HFFc6 (cell line): ENCODE measurements around the gene LTBR. TPM values are rescaled to one million over a fixed set of nuclear protein-coding genes. Genes with fewer than 3 reads are reported as not detected.

Experiments
- DNase-seq: peaks from one replicate; pipeline ENCODE4 v3.0.0-alpha.2; 2018
- H3K27ac Mint-ChIP-seq: 2 replicates; pipeline ENCODE4 v1.8.0; 2020; ENCODE audit warnings: mild to moderate bottlenecking, mixed read lengths
- H3K27me3 Mint-ChIP-seq: 2 replicates; pipeline ENCODE4 v1.8.0; 2021; ENCODE audit warnings: mild to moderate bottlenecking, moderate library complexity, mixed read lengths; ENCODE audit not compliant: insufficient read depth
- H3K36me3 Mint-ChIP-seq: 2 replicates; pipeline ENCODE4 v1.8.0; 2021; ENCODE audit warnings: low read depth, mixed read lengths
- H3K4me1 Mint-ChIP-seq: 2 replicates; pipeline ENCODE4 v1.8.0; 2020; ENCODE audit warnings: low read depth, mixed read lengths
- H3K4me3 Mint-ChIP-seq: 2 replicates; pipeline ENCODE4 v1.8.0; 2020; ENCODE audit warnings: mild to moderate bottlenecking, moderate library complexity, mixed read lengths
- H3K9me3 Mint-ChIP-seq: 2 replicates; pipeline ENCODE4 v1.8.0; 2020; ENCODE audit warnings: mild to moderate bottlenecking, mixed read lengths
- long read RNA-seq: library from polyadenylated mRNA; unstranded; transcript quantifications from one replicate; pipeline ENCODE4 v2.0.0, GENCODE V29; 2019
- total RNA-seq, 6 experiments: library from RNA; stranded (reverse); fragmentation: NEBNext Ultra II Directional; extraction: Animal tissue kit (Norgen Biotek cat#: 25700); gene quantifications; 2 replicates in 1 of 6; 3 replicates in 5 of 6; pipeline ENCODE4 v1.2.3, GENCODE V29; 2021
- TF ChIP-seq, protein P1 (sequence below): fragments of 200-600 bp; sonication (generic); IDR thresholded peaks from 2 replicates; pipeline ENCODE4 v1.5.0; 2021; ENCODE audit warnings: antibody characterized with exemption, mild to moderate bottlenecking

LTBR gene
- 100 to 1,000 TPM in 3 of 6 experiments, 10 to 100 TPM in 3; 91.5 to 124 (median 106) TPM for total RNA-seq
- long read RNA-seq, transcript LTBR-201 (10 exons, 2,260 nt): major isoform, 93 of 150 reads
- long read RNA-seq, partial matches to known transcripts: 23 of 150 reads
- long read RNA-seq, other reads (novel, unspliced or antisense): 32 of 150 reads

DNA sequence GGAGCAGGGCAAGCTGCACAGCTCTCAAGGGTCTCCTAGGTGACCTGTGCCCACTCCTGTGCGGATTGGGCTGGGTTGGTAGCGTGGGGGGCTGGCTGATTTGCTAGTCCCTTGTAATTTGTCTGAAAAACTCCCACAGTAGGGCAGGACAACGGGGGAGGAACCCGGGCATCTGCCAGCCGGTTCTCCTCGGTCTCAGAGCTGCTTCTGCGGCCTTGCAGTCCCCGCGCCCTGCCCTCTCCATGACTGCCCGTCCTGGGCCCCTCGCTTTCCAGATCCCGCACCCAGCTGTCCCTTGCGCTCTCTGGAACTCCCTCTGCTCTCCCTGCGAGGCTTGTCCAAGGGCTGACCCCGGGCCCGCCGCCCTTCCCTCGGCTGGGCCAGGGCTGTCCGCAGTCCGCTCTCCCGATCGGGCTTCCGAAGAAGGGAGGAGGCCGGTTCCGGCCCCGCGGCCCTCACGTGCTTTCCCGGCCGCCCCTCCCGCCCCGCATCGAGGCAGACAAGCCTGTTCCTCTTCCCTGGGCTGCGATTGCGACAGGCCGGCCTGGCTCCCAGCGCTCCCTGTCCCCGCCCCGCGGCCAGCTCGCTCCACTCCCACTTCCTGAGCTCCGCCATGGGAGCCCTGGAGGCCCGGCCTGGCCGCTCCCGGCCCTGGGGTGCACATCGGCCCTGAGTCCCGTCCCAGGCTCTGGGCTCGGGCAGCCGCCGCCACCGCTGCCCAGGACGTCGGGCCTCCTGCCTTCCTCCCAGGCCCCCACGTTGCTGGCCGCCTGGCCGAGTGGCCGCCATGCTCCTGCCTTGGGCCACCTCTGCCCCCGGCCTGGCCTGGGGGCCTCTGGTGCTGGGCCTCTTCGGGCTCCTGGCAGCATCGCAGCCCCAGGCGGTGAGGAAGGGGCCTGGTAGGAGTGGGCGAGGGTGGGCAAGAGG lies at the start of gene LTBR:
Gene LTBR (plus strand): TSS at position 591 of the 927 bp plus-strand sequence. CDS start 197 bp downstream, at position 788.
- Mint-ChIP-seq H3K9me3 (no peaks in the 10 kb centered on the region), H3K4me1 (peaks cover 35% of the 10 kb centered on the region), H3K36me3 (peaks cover 29% of the 10 kb centered on the region), H3K27ac (peak within 1 kb of the TSS; percentile 89), H3K4me3 (peak within 1 kb of the TSS; percentile 91), H3K27me3 (no peaks in the 10 kb centered on the region; the same call in 1 of the 2 replicates)
- DNase-seq: peak; percentile 90
- TF ChIP-seq, protein P1, sequence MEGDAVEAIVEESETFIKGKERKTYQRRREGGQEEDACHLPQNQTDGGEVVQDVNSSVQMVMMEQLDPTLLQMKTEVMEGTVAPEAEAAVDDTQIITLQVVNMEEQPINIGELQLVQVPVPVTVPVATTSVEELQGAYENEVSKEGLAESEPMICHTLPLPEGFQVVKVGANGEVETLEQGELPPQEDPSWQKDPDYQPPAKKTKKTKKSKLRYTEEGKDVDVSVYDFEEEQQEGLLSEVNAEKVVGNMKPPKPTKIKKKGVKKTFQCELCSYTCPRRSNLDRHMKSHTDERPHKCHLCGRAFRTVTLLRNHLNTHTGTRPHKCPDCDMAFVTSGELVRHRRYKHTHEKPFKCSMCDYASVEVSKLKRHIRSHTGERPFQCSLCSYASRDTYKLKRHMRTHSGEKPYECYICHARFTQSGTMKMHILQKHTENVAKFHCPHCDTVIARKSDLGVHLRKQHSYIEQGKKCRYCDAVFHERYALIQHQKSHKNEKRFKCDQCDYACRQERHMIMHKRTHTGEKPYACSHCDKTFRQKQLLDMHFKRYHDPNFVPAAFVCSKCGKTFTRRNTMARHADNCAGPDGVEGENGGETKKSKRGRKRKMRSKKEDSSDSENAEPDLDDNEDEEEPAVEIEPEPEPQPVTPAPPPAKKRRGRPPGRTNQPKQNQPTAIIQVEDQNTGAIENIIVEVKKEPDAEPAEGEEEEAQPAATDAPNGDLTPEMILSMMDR: peak; percentile 21; the same call in 1 of the 2 replicates

DNA sequence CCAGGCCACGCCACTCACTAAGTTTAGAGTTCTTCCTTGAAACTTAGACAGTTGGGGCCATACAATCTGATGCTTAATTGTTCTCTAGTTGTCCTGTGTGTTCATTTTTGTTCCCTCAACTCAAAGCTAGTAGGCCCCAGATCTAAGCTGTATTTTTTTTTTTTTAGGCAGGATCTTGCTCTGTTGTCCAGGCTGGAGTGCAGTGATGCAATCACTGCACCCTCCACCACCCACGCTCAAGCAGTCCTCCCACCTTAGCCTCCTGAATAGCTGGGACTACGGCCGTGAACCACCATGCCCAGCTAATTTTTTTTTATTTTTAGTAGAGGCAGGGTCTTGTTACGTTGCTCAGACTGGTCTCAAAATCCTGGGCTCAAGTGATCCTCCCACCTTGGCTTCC lies 49.6 kb upstream of the LTBR start:
- TF ChIP-seq, protein P1: no peak
- H3K27ac Mint-ChIP-seq: no peak overlapping the region
- no peak for DNase-seq
- H3K4me3 Mint-ChIP-seq: no peak overlapping the region; the same call in 1 of the 2 replicates
- H3K27me3 Mint-ChIP-seq: no peaks in the 10 kb centered on the region; the same call in none of the 2 replicates
- H3K9me3 Mint-ChIP-seq: no peaks in the 10 kb centered on the region
- H3K36me3 Mint-ChIP-seq: peaks cover 32% of the 10 kb centered on the region
- peaks cover 57% of the 10 kb centered on the region for H3K4me1 Mint-ChIP-seq

DNA sequence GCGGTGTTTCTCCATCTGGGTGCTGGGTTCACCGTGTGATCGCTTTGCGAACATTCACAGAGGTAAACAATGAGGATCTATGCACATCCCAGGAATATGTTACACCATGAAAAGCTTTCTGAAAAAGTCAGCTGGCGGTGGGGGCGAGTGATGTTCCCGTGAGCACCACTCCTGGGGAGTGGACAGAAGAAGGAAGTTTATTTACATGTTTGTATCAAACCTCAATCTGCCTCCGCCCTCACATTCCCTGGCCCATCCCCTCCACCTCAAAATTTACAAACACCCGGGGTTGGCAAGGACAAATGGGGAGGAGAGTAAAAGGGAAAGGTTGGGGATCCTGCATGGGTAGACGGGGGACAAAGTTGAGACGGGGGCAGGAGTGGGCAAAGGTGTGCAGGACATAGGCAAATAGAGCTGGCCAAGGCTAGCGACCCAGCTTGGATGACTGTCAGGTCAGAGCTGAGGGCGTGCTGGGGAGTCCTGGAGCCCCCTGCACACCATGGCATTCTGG lies 49.0 kb upstream of the LTBR start:
- H3K4me1 Mint-ChIP-seq: peaks cover 57% of the 10 kb centered on the region
- H3K4me3 Mint-ChIP-seq: no peak overlapping the region
- DNase-seq: no peak
- no peak overlapping the region for H3K27ac Mint-ChIP-seq
- no peaks in the 10 kb centered on the region; the same call in none of the 2 replicates for H3K27me3 Mint-ChIP-seq
- H3K9me3 Mint-ChIP-seq: no peaks in the 10 kb centered on the region
- peaks cover 32% of the 10 kb centered on the region for H3K36me3 Mint-ChIP-seq
- TF ChIP-seq, protein P1: no peak

DNA sequence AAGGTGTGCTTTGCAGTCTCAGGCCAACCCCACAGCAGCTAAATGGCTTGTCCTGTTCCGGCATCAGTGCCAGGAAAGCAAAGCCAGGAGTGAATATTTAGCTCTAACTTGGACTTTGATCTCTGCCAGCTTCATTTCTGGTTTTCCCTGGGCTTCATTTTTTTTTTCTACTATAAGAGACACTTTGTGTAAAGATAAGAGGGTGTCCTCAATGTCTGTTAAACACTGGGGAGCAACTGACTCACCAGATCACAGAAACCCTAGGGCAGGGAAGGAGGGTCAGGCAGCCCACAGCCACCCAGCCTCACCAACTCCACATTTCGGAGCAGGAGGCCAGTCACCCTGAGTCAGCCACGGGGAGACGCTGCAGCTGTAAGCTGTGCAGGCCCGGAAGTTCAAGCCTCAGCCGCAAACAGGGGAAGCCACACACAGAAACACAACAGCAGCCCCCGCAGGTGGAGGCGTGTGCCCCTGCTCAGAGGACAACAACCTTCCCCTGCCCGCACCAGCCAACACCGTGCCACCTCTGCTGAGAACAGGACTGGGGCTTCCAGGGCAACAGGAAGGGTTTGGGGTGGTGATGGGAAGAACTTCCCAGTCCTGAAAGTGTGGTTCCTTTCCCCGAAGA lies 48.4 kb upstream of the LTBR start:
- Mint-ChIP-seq H3K9me3 (no peaks in the 10 kb centered on the region), H3K27me3 (no peaks in the 10 kb centered on the region; the same call in 1 of the 2 replicates), H3K4me1 (peaks cover 54% of the 10 kb centered on the region), H3K4me3 (no peak overlapping the region), H3K36me3 (peaks cover 29% of the 10 kb centered on the region), H3K27ac (no peak overlapping the region)
- peak; percentile 89 for DNase-seq
- TF ChIP-seq, protein P1: peak; percentile 75
